Loucy (cell line): ENCODE results near the gene LLCFC1.

ENCODE experiments used
- H2AFZ ChIP-seq: fragments of 200-600 bp; sonication (generic); 2 replicates; pipeline ENCODE4 v1.6.0; 2016; ENCODE audit warnings: antibody characterized with exemption, mild to moderate bottlenecking, low read length, moderate library complexity
- H3F3A ChIP-seq: fragments of 200-600 bp; 2 replicates; pipeline ENCODE4 v1.6.0; 2016; ENCODE audit warnings: antibody characterized with exemption, low read depth, mild to moderate bottlenecking
- H3K27me3 ChIP-seq: fragments of 200-600 bp; sonication (generic); 2 replicates; pipeline ENCODE4 v1.6.1; 2014; ENCODE audit warnings: low read length, mild to moderate bottlenecking; ENCODE audit not compliant: insufficient read depth, poor library complexity, severe bottlenecking
- H3K36me3 ChIP-seq: fragments of 200-600 bp; sonication (generic); 2 replicates; pipeline ENCODE4 v1.6.1; 2016; ENCODE audit warnings: low read length; ENCODE audit not compliant: insufficient read depth
- H3K4me1 ChIP-seq: fragments of 200-600 bp; sonication (generic); 2 replicates; pipeline ENCODE4 v1.5.1; 2014; ENCODE audit warnings: low read length, mild to moderate bottlenecking; ENCODE audit not compliant: insufficient read depth, poor library complexity, severe bottlenecking
- H3K4me2 ChIP-seq: fragments of 200-600 bp; sonication (generic); 2 replicates; pipeline ENCODE4 v1.6.0; 2014; ENCODE audit warnings: antibody characterized with exemption, low read length, low read depth, mild to moderate bottlenecking; ENCODE audit not compliant: poor library complexity, severe bottlenecking
- H3K4me3 ChIP-seq: fragments of 200-600 bp; sonication (generic); 2 replicates; pipeline ENCODE4 v1.5.1; 2014; ENCODE audit warnings: low read length, mild to moderate bottlenecking, mixed read lengths; ENCODE audit not compliant: poor library complexity, severe bottlenecking
- H3K79me2 ChIP-seq: fragments of 200-600 bp; sonication (generic); 2 replicates; pipeline ENCODE4 v1.6.1; 2014; ENCODE audit warnings: low read length; ENCODE audit not compliant: insufficient read depth
- H3K9ac ChIP-seq: fragments of 200-600 bp; sonication (generic); 2 replicates; pipeline ENCODE4 v1.6.0; 2014; ENCODE audit warnings: mild to moderate bottlenecking, low read depth, low read length, moderate library complexity; ENCODE audit not compliant: poor library complexity, severe bottlenecking
- H3K9me2 ChIP-seq: fragments of 200-600 bp; sonication (generic); replicated peaks from 2 replicates; pipeline ENCODE4 v1.6.1; 2016; ENCODE audit warnings: low read depth, low read length, mixed read lengths
- H3K9me3 ChIP-seq: fragments of 200-600 bp; sonication (generic); 2 replicates; pipeline ENCODE4 v1.6.1; 2014; ENCODE audit warnings: mild to moderate bottlenecking, antibody characterized with exemption, low read length, low read depth; ENCODE audit not compliant: insufficient read depth
- H4K20me1 ChIP-seq: fragments of 200-600 bp; sonication (generic); 2 replicates; pipeline ENCODE4 v1.6.0; 2014; ENCODE audit warnings: antibody characterized with exemption, low read length, mild to moderate bottlenecking; ENCODE audit not compliant: insufficient read depth, poor library complexity, severe bottlenecking
- EZH2phosphoT487 ChIP-seq: fragments of 200-600 bp; IDR thresholded peaks from 2 replicates; pipeline ENCODE4 v1.6.1; 2018; ENCODE audit warnings: antibody characterized with exemption, mild to moderate bottlenecking, moderate library complexity, borderline replicate concordance
- TF ChIP-seq, protein P1 (sequence below): fragments of 200-600 bp; sonication (generic); conservative IDR thresholded peaks from 2 replicates; pipeline ENCODE4 v1.5.1; 2014; ENCODE audit warnings: mild to moderate bottlenecking, antibody characterized with exemption, low read length

Gene LLCFC1

DNA sequence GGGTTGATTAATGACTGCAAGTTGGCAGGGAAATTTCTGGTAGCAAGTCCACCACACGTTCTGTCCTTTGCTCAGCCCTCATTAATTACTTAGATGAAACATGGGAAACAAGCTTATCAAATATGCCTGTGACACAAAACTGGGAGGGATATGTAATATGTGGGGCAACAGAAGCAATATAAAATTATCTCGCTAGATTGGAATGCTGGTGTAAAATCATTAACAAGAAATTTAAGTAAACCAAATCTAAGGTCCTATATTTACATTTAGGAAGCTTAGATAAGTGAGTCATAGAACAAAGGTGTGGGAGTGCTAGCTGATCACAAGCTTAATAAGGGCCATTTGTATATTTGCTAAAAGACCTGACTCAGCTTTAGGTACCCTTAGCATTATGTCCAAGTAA lies 29.3 kb upstream of the LLCFC1 start:
- H4K20me1 ChIP-seq = no peaks in the 10 kb centered on the region
- 0 out of 2 replicates have a peak, but pooled peaks cover 3% of the 10 kb centered on the region for H3K9me3 ChIP-seq
- H3K4me3 ChIP-seq = no peak overlapping the region
- H3K79me2 ChIP-seq = no peaks in the 10 kb centered on the region
- no peaks in the 10 kb centered on the region for H3K36me3 ChIP-seq
- H3K27me3 ChIP-seq = no peaks in the 10 kb centered on the region
- TF ChIP-seq EZH2phosphoT487 = no peak
- TF ChIP-seq, protein P1, sequence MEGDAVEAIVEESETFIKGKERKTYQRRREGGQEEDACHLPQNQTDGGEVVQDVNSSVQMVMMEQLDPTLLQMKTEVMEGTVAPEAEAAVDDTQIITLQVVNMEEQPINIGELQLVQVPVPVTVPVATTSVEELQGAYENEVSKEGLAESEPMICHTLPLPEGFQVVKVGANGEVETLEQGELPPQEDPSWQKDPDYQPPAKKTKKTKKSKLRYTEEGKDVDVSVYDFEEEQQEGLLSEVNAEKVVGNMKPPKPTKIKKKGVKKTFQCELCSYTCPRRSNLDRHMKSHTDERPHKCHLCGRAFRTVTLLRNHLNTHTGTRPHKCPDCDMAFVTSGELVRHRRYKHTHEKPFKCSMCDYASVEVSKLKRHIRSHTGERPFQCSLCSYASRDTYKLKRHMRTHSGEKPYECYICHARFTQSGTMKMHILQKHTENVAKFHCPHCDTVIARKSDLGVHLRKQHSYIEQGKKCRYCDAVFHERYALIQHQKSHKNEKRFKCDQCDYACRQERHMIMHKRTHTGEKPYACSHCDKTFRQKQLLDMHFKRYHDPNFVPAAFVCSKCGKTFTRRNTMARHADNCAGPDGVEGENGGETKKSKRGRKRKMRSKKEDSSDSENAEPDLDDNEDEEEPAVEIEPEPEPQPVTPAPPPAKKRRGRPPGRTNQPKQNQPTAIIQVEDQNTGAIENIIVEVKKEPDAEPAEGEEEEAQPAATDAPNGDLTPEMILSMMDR = no peak
- no peak overlapping the region for H3K9ac ChIP-seq
- H3K4me1 ChIP-seq = peaks cover 9% of the 10 kb centered on the region
- H3F3A ChIP-seq = no peaks in the 10 kb centered on the region
- no peak overlapping the region for H2AFZ ChIP-seq
- H3K9me2 ChIP-seq = no peaks in the 10 kb centered on the region
- H3K4me2 ChIP-seq = no peak overlapping the region

DNA sequence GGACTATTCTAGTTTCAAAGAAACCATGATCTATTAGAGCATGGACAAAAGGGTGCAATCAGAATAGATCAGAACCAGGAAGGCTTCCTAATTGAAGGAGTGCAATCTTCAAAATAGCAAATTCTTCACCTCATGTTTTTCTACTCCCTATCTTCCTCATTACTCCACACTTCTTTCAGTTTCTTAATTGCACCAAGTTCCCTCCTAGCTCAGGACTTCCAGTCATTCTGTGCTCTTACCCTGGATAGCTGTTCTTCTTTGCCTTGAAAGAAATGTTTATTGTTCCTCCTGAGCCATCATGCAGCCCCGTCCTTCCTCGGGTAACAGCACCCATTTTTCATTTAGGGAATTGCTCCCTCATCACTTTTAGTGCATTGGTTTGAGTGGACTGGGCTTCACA lies 28.8 kb upstream of the LLCFC1 start:
- Histone ChIP-seq H3K9me3 (no peaks in the 10 kb centered on the region), H3K4me2 (no peak overlapping the region), H3K4me1 (peaks cover 9% of the 10 kb centered on the region), H3K4me3 (no peak overlapping the region), H3K79me2 (no peaks in the 10 kb centered on the region), H3K36me3 (no peaks in the 10 kb centered on the region), H4K20me1 (no peaks in the 10 kb centered on the region), H2AFZ (no peak overlapping the region), H3K9me2 (no peaks in the 10 kb centered on the region), H3F3A (no peaks in the 10 kb centered on the region), H3K27me3 (no peaks in the 10 kb centered on the region), H3K9ac (no peak overlapping the region)
- TF ChIP-seq, protein P1 = no peak
- no peak for TF ChIP-seq EZH2phosphoT487

DNA sequence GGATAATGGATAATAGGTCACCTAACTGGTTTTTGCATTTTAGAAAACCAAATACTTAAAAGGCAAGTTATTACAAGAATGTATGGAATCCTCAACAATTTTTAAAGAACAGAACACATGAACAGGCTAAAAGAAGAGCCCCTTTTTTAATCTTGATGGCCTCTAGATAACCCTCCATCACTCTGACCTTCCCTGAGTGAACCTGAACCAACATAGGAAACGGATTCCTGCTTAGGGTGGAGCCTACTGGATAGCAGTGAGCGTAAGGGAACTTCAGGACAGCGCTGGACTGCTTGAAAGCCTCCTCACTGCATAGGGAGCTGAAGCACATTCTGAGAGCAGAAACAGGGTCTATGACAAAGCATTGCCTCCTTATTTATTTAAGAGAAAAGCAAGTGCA lies 26.2 kb upstream of the LLCFC1 start:
- no peaks in the 10 kb centered on the region for H3K79me2 ChIP-seq
- TF ChIP-seq, protein P1 = no peak
- no peak for TF ChIP-seq EZH2phosphoT487
- no peaks in the 10 kb centered on the region for H4K20me1 ChIP-seq
- H3K9me3 ChIP-seq = no peaks in the 10 kb centered on the region
- H2AFZ ChIP-seq = no peak overlapping the region
- no peaks in the 10 kb centered on the region for H3K36me3 ChIP-seq
- no peak overlapping the region for H3K9ac ChIP-seq
- no peak overlapping the region for H3K4me3 ChIP-seq
- no peaks in the 10 kb centered on the region for H3K9me2 ChIP-seq
- no peaks in the 10 kb centered on the region for H3F3A ChIP-seq
- H3K27me3 ChIP-seq = no peaks in the 10 kb centered on the region
- H3K4me2 ChIP-seq = no peak overlapping the region
- H3K4me1 ChIP-seq = peaks cover 9% of the 10 kb centered on the region
